COLO829 (cell line): Measurements from ENCODE around the gene TTC3.
"Not testable (repeated sequence)": the region's sequence is repeated elsewhere in the genome, so short reads cannot be mapped to it uniquely, and the experiment has no call there.

Experiments used
- DNase-seq: peaks from one replicate; pipeline ENCODE4 v3.0.0; 2012; ENCODE audit warnings: low spot score

TTC3 gene, protein sequence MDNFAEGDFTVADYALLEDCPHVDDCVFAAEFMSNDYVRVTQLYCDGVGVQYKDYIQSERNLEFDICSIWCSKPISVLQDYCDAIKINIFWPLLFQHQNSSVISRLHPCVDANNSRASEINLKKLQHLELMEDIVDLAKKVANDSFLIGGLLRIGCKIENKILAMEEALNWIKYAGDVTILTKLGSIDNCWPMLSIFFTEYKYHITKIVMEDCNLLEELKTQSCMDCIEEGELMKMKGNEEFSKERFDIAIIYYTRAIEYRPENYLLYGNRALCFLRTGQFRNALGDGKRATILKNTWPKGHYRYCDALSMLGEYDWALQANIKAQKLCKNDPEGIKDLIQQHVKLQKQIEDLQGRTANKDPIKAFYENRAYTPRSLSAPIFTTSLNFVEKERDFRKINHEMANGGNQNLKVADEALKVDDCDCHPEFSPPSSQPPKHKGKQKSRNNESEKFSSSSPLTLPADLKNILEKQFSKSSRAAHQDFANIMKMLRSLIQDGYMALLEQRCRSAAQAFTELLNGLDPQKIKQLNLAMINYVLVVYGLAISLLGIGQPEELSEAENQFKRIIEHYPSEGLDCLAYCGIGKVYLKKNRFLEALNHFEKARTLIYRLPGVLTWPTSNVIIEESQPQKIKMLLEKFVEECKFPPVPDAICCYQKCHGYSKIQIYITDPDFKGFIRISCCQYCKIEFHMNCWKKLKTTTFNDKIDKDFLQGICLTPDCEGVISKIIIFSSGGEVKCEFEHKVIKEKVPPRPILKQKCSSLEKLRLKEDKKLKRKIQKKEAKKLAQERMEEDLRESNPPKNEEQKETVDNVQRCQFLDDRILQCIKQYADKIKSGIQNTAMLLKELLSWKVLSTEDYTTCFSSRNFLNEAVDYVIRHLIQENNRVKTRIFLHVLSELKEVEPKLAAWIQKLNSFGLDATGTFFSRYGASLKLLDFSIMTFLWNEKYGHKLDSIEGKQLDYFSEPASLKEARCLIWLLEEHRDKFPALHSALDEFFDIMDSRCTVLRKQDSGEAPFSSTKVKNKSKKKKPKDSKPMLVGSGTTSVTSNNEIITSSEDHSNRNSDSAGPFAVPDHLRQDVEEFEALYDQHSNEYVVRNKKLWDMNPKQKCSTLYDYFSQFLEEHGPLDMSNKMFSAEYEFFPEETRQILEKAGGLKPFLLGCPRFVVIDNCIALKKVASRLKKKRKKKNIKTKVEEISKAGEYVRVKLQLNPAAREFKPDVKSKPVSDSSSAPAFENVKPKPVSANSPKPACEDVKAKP (N-terminal part only)

DNA sequence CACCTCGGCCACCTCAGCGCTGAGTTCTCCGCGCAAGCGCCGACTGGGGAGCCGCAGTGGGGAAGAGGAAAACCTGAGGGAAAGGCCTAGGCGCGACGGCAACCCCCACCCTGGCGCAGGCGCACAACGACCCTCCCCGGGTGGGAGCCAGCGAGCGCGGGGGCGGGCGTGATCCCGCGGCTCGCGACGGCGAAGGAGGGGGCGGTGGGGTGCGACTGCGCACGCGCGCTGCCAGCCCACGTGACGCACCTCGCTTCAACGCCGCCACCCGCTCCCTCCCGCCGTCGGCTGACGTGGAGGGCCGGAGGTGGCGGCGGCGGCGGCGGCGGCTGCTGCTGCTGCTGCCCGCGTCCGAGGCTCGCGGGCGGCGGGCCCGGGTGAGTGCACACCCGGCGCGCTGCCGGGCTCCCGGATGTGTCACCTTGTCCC, at the start of gene TTC3, which contains the start of gene PIGP:
Gene TTC3 (plus strand): TSS at position 267 of the 429 bp plus-strand sequence. CDS start 14,004 bp downstream, outside the sequence.
Gene PIGP (minus strand): TSS at position 84 of the 429 bp plus-strand sequence. CDS start 556 bp downstream, outside the sequence.
- DNase-seq = peak; percentile 92

DNA sequence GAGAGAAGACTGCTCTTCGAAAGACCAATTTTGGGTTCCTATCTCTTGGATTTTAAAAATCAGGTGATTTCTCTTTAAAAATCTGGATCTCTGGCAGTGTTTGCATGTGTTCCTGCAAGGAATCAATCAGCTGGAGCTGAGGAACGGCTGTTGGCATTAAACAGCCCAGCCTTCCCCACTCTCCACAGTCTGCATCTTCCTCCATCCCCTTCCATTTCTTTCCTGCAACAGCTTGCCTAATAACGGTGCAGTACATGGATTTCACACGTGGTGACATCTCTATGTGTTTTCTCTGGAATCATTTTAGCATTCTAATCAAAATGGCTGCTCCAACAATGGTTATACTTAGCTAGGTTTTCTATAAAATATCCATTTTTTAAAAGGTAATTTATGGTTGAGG, 46.6 kb upstream of the TTC3 start:
- no peak for DNase-seq

DNA sequence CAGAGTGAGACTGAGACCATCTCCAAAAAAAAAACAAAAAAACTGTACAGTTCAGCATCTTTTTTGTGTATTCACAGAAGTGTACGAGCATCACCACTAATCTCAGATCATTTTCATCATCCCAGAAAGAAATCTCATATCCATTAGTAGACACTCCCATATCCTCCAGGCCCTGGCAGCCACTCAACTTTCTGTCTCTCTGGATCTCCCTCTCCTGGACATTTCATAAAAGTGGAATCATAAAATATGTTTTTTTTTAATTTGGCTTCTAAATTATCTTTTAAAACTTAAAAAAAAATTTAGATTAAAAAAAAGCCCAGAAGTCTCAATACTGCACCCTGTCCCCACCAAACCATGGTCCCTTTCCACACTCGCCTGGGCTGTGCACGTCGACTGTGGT, 44.5 kb upstream of the TTC3 start:
- DNase-seq = no peak

GRCh38 chr21:37030864-37031263, 42.2 kb upstream of the TTC3 start:
- no peak for DNase-seq

- DNase-seq = no peak
Observed at GRCh38 chr21:37032293-37032692, 40.8 kb upstream of the TTC3 start.

DNA sequence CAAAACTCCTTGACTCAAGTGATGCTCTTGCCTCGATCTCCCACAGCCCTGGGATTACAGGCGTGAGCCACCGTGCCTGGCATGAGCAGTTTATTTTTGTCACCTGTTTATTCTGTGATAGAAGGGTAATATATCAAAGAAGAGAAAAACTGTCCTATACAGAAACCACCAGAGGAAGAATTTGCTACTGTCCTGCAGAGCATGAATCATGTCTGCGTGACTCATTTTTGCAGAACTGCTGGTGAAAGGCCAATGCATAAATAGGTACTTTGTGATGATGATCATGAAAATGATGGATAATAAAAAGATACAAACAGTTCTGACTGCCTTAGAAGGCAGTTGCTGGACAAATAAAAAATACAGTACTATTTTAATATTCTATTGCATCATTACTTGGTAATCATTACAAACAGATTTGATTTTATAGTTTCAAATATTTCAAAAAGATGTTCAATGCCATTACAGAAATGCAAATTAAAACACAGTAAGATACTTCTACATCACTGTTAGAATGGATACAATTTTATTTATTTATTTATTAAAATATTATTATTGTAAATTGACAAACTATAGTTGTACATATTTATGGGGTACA, 40.1 kb upstream of the TTC3 start:
- DNase-seq = peak; percentile 70

- not testable (repeated sequence) for DNase-seq
Observed at GRCh38 chr21:37034394-37034793, 38.7 kb upstream of the TTC3 start.

DNA sequence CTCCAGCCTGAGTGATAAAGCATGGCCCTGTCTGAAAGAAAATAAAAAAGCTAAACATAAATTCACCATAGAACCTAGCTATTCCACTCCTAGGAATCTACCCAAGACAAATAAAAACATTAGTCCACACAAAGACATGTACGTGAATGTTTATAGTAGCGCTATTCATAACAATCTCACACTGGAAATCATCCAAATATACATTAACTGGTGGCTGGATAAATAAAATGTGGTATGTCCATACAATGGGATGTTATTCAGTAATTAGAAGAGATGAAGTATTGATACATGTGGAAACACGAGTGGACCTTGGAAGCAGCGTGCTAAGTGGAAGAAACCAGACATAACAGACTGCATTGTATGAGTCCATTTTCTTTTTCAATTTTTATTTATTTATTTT, 36.9 kb upstream of the TTC3 start:
- no peak for DNase-seq

- no peak for DNase-seq
Observed at GRCh38 chr21:37039411-37040075, 33.5 kb upstream of the TTC3 start.

DNA sequence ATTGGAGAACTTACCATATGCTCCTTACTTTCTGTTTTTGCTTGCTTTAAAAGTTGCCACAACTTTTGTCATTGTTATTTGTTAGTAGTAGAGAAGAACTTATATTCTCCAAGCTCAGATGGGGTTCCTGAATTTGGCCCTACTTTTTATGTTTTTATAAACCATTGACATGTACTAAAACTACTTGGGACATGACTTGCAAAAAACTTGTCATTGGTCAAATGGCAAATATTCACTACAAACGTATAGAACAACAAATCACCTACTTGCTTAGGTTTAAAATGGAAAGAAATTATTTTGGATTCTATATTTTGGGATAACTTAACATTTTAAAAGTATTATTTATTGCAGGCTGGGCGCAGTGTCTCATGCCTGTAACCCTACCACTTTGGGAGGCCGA, 32.8 kb upstream of the TTC3 start:
- DNase-seq = no peak

- no peak for DNase-seq
Observed at GRCh38 chr21:37041706-37042271, 31.3 kb upstream of the TTC3 start.

GRCh38 chr21:37043818-37044217, 29.2 kb upstream of the TTC3 start:
- DNase-seq = no peak

GRCh38 chr21:37044643-37045042, 28.4 kb upstream of the TTC3 start:
- DNase-seq = no peak

GRCh38 chr21:37045149-37045548, 27.9 kb upstream of the TTC3 start:
- DNase-seq = no peak

GRCh38 chr21:37045556-37045955, 27.5 kb upstream of the TTC3 start:
- DNase-seq = no peak

- DNase-seq = no peak
Observed at GRCh38 chr21:37047079-37047478, 26.0 kb upstream of the TTC3 start.

DNA sequence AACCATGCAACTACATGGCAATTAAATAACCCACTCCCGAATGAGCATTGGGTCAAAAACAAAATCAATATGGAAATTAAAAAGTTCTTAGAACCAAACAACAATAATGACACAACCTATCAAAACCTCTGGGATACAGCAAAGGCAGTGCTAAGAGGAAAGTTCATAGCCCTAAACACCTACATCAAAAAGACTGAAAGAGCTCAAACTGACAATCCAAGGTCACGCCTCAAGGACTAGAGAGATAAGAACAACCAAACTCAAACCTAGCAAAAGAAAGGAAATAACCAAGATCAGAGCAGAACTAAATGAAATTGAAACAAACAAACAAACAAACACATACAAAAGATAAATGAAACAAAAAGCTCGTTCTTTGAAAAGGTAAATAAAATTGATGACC, 23.3 kb upstream of the TTC3 start:
- DNase-seq = not testable (repeated sequence)

DNA sequence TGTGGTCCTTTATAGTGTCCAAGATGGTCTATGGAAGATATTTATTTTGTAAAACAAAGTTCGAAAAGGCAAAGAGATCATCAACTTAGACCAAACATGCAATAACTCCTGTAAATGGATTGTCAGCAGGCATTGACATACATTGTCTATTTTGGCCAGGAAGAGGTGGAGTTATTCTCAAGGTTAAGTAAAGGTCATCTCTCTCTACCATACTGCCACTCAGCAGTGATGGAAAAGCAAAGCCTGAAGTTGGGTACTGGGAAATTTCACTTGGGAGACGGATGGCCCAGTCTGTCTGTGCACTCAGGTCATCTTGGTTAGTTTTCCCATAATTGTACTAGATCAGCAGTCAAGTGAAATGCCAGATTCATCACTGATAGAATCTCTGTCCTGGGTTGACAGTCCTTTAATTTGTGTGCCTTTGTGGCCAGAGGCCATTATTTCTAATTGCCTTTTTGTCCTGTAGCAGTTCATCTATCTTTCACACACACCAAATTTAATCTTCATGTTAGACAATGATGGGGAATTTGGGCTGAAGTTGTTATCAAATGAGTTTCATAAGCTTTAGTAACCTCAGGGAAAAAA, 17.7 kb upstream of the TTC3 start:
- DNase-seq = no peak

- no peak for DNase-seq
Observed at GRCh38 chr21:37057614-37058013, 15.4 kb upstream of the TTC3 start.

DNA sequence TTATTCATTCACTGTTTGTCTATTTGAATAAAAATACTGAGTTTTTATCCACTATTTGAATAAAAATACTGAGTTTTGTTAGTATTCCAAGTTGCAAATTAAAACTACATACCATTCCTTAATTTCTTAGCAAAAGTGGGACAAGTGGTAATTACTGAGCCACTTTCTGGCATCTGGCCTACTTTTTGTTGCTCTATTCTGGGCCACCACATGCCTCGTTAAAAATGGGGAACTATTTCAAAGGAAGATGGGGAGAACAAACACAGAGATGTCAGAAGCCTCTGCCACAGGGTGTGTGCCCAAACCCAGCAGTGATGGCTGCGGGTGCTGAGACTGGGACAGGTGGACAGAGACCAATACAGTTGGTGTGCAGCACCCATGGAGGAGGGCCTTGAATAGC, 14.8 kb upstream of the TTC3 start:
- DNase-seq = no peak
